Activated T-helper 2 cell treated with anti-CD3 and anti-CD28 coated beads, Interferon-gamma antibody, Interleukin-2, Interleukin-4, amounts not matched to agents 10 μg/mL and 5 μg/mL and 100 μg/mL, durations not matched to agents 14 hours and 24 hours and 36 hours (primary cell): Measurements from ENCODE around the gene LSM3. TPM values are rescaled to one million over a fixed set of nuclear protein-coding genes. Genes with fewer than 3 reads are reported as not detected.

Experiments used
- DNase-seq: peaks from one replicate; pipeline ENCODE4 v3.0.0; 2021; ENCODE audit warnings: low spot score
- H3K27ac Mint-ChIP-seq: one replicate; pipeline ENCODE4 v1.8.0; 2021; ENCODE audit warnings: mixed read lengths
- H3K27me3 Mint-ChIP-seq: one replicate; pipeline ENCODE4 v1.8.0; 2021; ENCODE audit warnings: low read depth, mixed read lengths
- H3K36me3 Mint-ChIP-seq: one replicate; pipeline ENCODE4 v1.8.0; 2021; ENCODE audit warnings: low read depth, mixed read lengths
- H3K4me1 Mint-ChIP-seq: one replicate; pipeline ENCODE4 v1.8.0; 2021; ENCODE audit warnings: low read depth, mixed read lengths
- H3K4me3 Mint-ChIP-seq: one replicate; pipeline ENCODE4 v1.8.0; 2021; ENCODE audit warnings: low read depth, mild to moderate bottlenecking, moderate library complexity, mixed read lengths
- H3K9me3 Mint-ChIP-seq: one replicate; pipeline ENCODE4 v1.8.0; 2021; ENCODE audit warnings: mixed read lengths
- intact Hi-C: fragments of 100-400 bp; cut with micrococcal nuclease; formaldehyde crosslinking; loops from one replicate; pipeline ENCODE4 v1.15.1; 2023
- total RNA-seq: library from RNA; stranded (reverse); gene quantifications from 2 replicates; pipeline ENCODE4 v1.2.3, GENCODE V29; 2022

LSM3 gene
- total RNA-seq, 1 donor from 2014 or later, result 18.3 TPM

GRCh38 chr3:14138109-14138877, 40.3 kb upstream of the LSM3 start:
- intact Hi-C loops, result no loop called here
- H3K27ac Mint-ChIP-seq, result no peak overlapping the region
- peaks cover 72% of the 10 kb centered on the region for H3K36me3 Mint-ChIP-seq
- peaks cover 15% of the 10 kb centered on the region for H3K4me1 Mint-ChIP-seq
- H3K4me3 Mint-ChIP-seq, result no peak overlapping the region
- no peaks in the 10 kb centered on the region for H3K27me3 Mint-ChIP-seq
- no peak for DNase-seq
- H3K9me3 Mint-ChIP-seq, result no peaks in the 10 kb centered on the region

GRCh38 chr3:14138878-14139655, 39.5 kb upstream of the LSM3 start:
- DNase-seq, result no peak
- H3K27ac Mint-ChIP-seq, result no peak overlapping the region

GRCh38 chr3:14139771-14140170, 38.8 kb upstream of the LSM3 start:
- intact Hi-C loops, result no loop called here
- no peak overlapping the region for H3K27ac Mint-ChIP-seq

More at GRCh38 chr3:14138878-14139655, 39.5 kb upstream of the LSM3 start:
- Mint-ChIP-seq H3K36me3 (peaks cover 65% of the 10 kb centered on the region), H3K9me3 (no peaks in the 10 kb centered on the region), H3K4me3 (no peak overlapping the region), H3K4me1 (peaks cover 18% of the 10 kb centered on the region), H3K27me3 (no peaks in the 10 kb centered on the region)
- intact Hi-C loops, result no loop called here

GRCh38 chr3:14140668-14141067, 37.9 kb upstream of the LSM3 start:
- Mint-ChIP-seq H3K4me1 (peaks cover 29% of the 10 kb centered on the region), H3K27me3 (no peaks in the 10 kb centered on the region), H3K27ac (no peak overlapping the region), H3K9me3 (no peaks in the 10 kb centered on the region), H3K4me3 (no peak overlapping the region), H3K36me3 (peaks cover 58% of the 10 kb centered on the region)
- intact Hi-C loops, result no loop called here
- no peak for DNase-seq

More at GRCh38 chr3:14139771-14140170, 38.8 kb upstream of the LSM3 start:
- Mint-ChIP-seq H3K27me3 (no peaks in the 10 kb centered on the region), H3K4me1 (peaks cover 24% of the 10 kb centered on the region), H3K4me3 (no peak overlapping the region), H3K9me3 (no peaks in the 10 kb centered on the region), H3K36me3 (peaks cover 62% of the 10 kb centered on the region)
- DNase-seq, result no peak

GRCh38 chr3:14141144-14141543, 37.5 kb upstream of the LSM3 start:
- H3K4me1 Mint-ChIP-seq, result peaks cover 29% of the 10 kb centered on the region
- no peak overlapping the region for H3K4me3 Mint-ChIP-seq
- H3K27ac Mint-ChIP-seq, result no peak overlapping the region
- peaks cover 57% of the 10 kb centered on the region for H3K36me3 Mint-ChIP-seq
- H3K27me3 Mint-ChIP-seq, result no peaks in the 10 kb centered on the region
- no peaks in the 10 kb centered on the region for H3K9me3 Mint-ChIP-seq
- intact Hi-C loops, result no loop called here
- DNase-seq, result no peak

GRCh38 chr3:14141602-14142341, 36.8 kb upstream of the LSM3 start:
- H3K27me3 Mint-ChIP-seq, result no peaks in the 10 kb centered on the region
- H3K4me1 Mint-ChIP-seq, result peaks cover 29% of the 10 kb centered on the region
- no peak overlapping the region for H3K4me3 Mint-ChIP-seq
- H3K36me3 Mint-ChIP-seq, result peaks cover 60% of the 10 kb centered on the region
- peak overlapping the region; percentile 85 for H3K27ac Mint-ChIP-seq
- intact Hi-C loops, result no loop called here
- no peak for DNase-seq
- H3K9me3 Mint-ChIP-seq, result no peaks in the 10 kb centered on the region

GRCh38 chr3:14142567-14143270, 35.9 kb upstream of the LSM3 start:
- Mint-ChIP-seq H3K27me3 (no peaks in the 10 kb centered on the region), H3K9me3 (no peaks in the 10 kb centered on the region), H3K36me3 (peaks cover 66% of the 10 kb centered on the region), H3K4me1 (peaks cover 29% of the 10 kb centered on the region), H3K27ac (peak overlapping the region; percentile 85), H3K4me3 (no peak overlapping the region)
- intact Hi-C loops, result no loop called here
- DNase-seq, result peak; percentile 59

GRCh38 chr3:14143271-14144225, 35.1 kb upstream of the LSM3 start:
- no peak overlapping the region for H3K4me3 Mint-ChIP-seq
- no peaks in the 10 kb centered on the region for H3K9me3 Mint-ChIP-seq
- no peak for DNase-seq
- peaks cover 29% of the 10 kb centered on the region for H3K4me1 Mint-ChIP-seq
- intact Hi-C loops, result loop anchor here (1.0 kb wide), 2 partner anchors 18 to 35 kb away; partner anchors contain the start of genes LSM3, TMEM43 and XPC
- H3K36me3 Mint-ChIP-seq, result peaks cover 59% of the 10 kb centered on the region
- peak overlapping the region; percentile 85 for H3K27ac Mint-ChIP-seq
- H3K27me3 Mint-ChIP-seq, result no peaks in the 10 kb centered on the region

- no peaks in the 10 kb centered on the region for H3K27me3 Mint-ChIP-seq
- peak overlapping the region; percentile 15 for H3K4me3 Mint-ChIP-seq
- DNase-seq, result peak; percentile 73
- H3K9me3 Mint-ChIP-seq, result no peaks in the 10 kb centered on the region
- peaks cover 56% of the 10 kb centered on the region for H3K36me3 Mint-ChIP-seq
- intact Hi-C loops, result loop anchor here (1.0 kb wide), 2 partner anchors 19 to 34 kb away; partner anchors contain the start of genes LSM3, TMEM43 and XPC
- H3K4me1 Mint-ChIP-seq, result peaks cover 29% of the 10 kb centered on the region
- peak overlapping the region; percentile 85 for H3K27ac Mint-ChIP-seq
These were observed 34.1 kb upstream of the LSM3 start for GRCh38 chr3:14144423-14145075.

GRCh38 chr3:14145236-14145635, 33.4 kb upstream of the LSM3 start:
- Mint-ChIP-seq H3K36me3 (peaks cover 54% of the 10 kb centered on the region), H3K27me3 (no peaks in the 10 kb centered on the region)

More at GRCh38 chr3:14145236-14145635, 33.4 kb upstream of the LSM3 start:
- Mint-ChIP-seq H3K27ac (peak overlapping the region; percentile 81), H3K4me1 (peaks cover 29% of the 10 kb centered on the region), H3K4me3 (no peak overlapping the region), H3K9me3 (no peaks in the 10 kb centered on the region)
- no peak for DNase-seq
- intact Hi-C loops, result no loop called here
